Bronchial epithelial cell (primary cell): ENCODE measurements around the gene MPRIP. TPM values are rescaled to one million over a fixed set of nuclear protein-coding genes. Genes with fewer than 3 reads are reported as not detected.

Experiments used
- DNase-seq: peaks from one replicate; pipeline ENCODE4 v3.0.0-alpha.2; 2010; ENCODE audit warnings: low read depth
- FAIRE-seq: peaks from 2 replicates; lab custom pipeline; 2011; peaks lifted over from hg19 to GRCh38; lab: Jason Lieb, UNC
- H3K27me3 ChIP-seq: 2 replicates; pipeline ENCODE4 v1.5.1; 2011; ENCODE audit warnings: low read length; ENCODE audit not compliant: control insufficient read depth, insufficient read depth
- H3K36me3 ChIP-seq: 2 replicates; pipeline ENCODE4 v1.5.1; 2011; ENCODE audit warnings: low read length; ENCODE audit not compliant: control insufficient read depth, insufficient read depth
- H3K4me3 ChIP-seq: 2 replicates; pipeline ENCODE4 v1.5.1; 2011; ENCODE audit warnings: mild to moderate bottlenecking, low read depth, low read length, control low read depth
- total RNA-seq: library from RNA; depleted of rRNA; stranded (reverse); fragments of >200 nt; gene quantifications from 2 replicates; pipeline ENCODE4 v1.2.1, GENCODE V29; 2014
- TF ChIP-seq, protein P1 (sequence below): IDR thresholded peaks from 2 replicates; pipeline ENCODE4 v1.5.1; 2011; ENCODE audit warnings: mild to moderate bottlenecking, moderate library complexity, low read length, control low read depth, inconsistent platforms; ENCODE audit not compliant: insufficient read depth, severe bottlenecking

MPRIP gene
- total RNA-seq, 1 donor from 2014 or later: 183 TPM

- Histone ChIP-seq H3K27me3 (no peaks in the 10 kb centered on the region), H3K36me3 (no peaks in the 10 kb centered on the region), H3K4me3 (no peak overlapping the region)
- TF ChIP-seq, protein P1, sequence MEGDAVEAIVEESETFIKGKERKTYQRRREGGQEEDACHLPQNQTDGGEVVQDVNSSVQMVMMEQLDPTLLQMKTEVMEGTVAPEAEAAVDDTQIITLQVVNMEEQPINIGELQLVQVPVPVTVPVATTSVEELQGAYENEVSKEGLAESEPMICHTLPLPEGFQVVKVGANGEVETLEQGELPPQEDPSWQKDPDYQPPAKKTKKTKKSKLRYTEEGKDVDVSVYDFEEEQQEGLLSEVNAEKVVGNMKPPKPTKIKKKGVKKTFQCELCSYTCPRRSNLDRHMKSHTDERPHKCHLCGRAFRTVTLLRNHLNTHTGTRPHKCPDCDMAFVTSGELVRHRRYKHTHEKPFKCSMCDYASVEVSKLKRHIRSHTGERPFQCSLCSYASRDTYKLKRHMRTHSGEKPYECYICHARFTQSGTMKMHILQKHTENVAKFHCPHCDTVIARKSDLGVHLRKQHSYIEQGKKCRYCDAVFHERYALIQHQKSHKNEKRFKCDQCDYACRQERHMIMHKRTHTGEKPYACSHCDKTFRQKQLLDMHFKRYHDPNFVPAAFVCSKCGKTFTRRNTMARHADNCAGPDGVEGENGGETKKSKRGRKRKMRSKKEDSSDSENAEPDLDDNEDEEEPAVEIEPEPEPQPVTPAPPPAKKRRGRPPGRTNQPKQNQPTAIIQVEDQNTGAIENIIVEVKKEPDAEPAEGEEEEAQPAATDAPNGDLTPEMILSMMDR: no peak
- FAIRE-seq (no peak), DNase-seq (no peak)
Measured at GRCh38 chr17:17198281-17198680, 156.0 kb downstream of the MPRIP start.

DNA sequence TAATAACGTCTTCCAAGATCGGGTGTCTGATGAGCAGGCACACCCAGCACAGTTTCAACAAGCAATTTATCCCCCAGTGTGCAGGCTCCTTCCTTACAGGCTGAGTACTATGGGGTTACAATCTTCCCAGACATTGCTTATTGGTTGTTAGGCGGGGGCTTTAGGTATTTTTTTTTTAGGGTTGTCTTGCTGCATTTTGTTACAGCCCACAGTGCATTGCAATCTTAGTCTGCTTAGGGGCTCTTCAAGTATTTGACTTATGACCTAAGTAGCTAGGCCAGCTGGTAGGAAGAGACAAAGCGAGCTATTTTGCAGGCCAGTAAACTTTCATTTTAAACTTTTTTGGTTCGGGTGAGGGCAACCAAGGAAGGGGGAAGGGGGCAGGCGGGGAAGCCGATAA, 158.1 kb downstream of the MPRIP start:
- Histone ChIP-seq H3K36me3 (no peaks in the 10 kb centered on the region), H3K4me3 (no peak overlapping the region), H3K27me3 (no peaks in the 10 kb centered on the region)
- DNase-seq (no peak), FAIRE-seq (no peak)
- TF ChIP-seq, protein P1: no peak

DNA sequence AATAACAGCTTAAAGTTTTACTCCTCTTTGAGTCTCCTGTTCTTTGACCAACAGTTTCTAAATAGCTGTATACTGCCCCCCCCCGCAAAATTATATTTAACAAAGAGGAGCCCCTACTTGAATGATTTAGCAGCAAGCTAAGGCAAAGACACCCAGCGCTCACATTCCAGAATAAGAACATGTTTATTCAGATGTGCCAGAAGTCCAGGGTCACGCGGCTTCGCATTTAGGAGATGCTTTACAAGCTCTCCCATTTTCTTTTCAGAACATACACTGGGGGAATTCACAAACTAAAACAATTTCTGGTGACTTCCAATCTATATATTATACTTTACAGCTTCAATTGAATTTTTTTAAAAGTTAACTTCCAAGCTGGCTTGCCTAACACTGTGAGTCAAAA, 158.6 kb downstream of the MPRIP start:
- TF ChIP-seq, protein P1: no peak
- Histone ChIP-seq H3K27me3 (no peaks in the 10 kb centered on the region), H3K4me3 (no peak overlapping the region), H3K36me3 (no peaks in the 10 kb centered on the region)
- no peak for FAIRE-seq
- DNase-seq: no peak

DNA sequence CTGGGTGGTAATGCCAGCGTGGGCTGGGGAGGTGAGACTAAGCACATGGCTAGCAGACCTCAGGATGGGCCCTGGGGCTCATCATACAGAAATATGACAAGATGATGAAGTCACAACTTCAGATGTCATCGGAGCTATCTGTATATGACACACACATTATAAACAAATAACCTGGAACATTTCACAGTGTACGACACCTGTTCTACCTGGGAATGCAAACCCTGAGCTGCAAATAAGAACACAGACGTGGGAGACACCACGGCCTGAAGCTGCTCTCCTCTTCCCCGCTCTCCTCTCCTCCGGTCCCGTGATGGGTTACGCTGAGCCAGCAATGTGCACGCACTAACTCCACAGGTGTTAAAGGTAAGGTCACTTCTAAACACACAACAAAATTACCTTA, 159.0 kb downstream of the MPRIP start:
- no peaks in the 10 kb centered on the region for H3K27me3 ChIP-seq
- FAIRE-seq: no peak
- H3K4me3 ChIP-seq: no peak overlapping the region
- no peak for DNase-seq
- H3K36me3 ChIP-seq: no peaks in the 10 kb centered on the region
- TF ChIP-seq, protein P1: no peak

DNA sequence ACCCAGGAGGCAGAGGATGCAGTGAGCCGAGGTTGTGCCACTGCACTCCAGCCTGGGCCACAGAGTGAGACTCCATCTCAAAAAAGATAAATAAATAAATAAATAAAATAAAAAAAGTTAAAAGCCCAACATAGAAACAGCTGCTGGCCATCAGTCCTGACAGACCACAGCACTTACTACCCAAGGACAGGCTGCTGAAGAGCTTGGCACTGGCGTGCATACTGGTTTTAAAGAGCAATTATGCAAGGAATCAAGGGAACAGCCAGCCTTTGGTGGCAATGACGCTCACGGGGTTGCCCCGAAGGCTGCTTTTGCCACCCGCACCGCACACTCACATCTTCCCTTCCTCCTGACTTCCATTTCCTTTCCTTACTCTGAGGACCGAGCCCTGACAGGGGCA, 159.7 kb downstream of the MPRIP start:
- Histone ChIP-seq H3K4me3 (no peak overlapping the region), H3K36me3 (no peaks in the 10 kb centered on the region), H3K27me3 (no peaks in the 10 kb centered on the region)
- no peak for FAIRE-seq
- TF ChIP-seq, protein P1: no peak
- DNase-seq: no peak

DNA sequence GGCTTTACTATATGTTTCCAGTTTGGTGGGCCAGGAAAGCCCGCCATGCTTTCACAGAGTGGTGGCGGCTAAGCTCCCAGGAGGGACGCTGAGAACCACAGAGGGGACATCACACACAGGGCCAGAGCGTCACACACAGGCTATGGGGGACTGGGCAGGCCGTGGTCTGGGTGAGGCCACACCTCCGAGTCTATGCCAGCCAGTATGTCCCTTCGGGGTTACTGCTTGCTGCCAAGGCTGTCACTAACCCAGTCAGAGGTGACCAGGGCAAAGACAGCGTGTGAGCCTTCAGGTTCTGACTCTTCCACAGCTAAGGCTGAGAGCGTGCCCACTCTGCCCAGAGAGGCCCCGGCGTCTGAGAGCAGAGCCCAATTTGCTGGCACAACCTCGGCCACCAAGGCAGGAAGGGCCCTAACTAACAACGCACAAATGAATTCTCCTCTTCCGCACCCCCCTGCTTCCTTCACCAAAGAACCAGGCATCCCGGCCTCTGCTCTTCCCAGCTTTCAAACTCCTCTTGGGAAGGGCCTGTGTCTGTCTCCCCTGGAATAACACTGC, 161.0 kb downstream of the MPRIP start:
- Histone ChIP-seq H3K27me3 (no peaks in the 10 kb centered on the region), H3K36me3 (no peaks in the 10 kb centered on the region), H3K4me3 (no peak overlapping the region)
- DNase-seq (no peak), FAIRE-seq (no peak)
- TF ChIP-seq, protein P1: no peak
